IMR-90 (cell line): ENCODE data around the gene ABCB6.

Experiments used
- TF ChIP-seq, protein P1 (sequence below): conservative IDR thresholded peaks from 2 replicates; pipeline ENCODE4 v1.5.1; 2012; ENCODE audit warnings: mild to moderate bottlenecking, low read depth, low read length, improper control_type of control experiment
- TF ChIP-seq, protein P2 (sequence below): fragments of 150-350 bp; IDR thresholded peaks from 2 replicates; pipeline ENCODE4 v1.6.1; 2016; ENCODE audit warnings: low read depth, mild to moderate bottlenecking, low read length, moderate library complexity, borderline replicate concordance

DNA sequence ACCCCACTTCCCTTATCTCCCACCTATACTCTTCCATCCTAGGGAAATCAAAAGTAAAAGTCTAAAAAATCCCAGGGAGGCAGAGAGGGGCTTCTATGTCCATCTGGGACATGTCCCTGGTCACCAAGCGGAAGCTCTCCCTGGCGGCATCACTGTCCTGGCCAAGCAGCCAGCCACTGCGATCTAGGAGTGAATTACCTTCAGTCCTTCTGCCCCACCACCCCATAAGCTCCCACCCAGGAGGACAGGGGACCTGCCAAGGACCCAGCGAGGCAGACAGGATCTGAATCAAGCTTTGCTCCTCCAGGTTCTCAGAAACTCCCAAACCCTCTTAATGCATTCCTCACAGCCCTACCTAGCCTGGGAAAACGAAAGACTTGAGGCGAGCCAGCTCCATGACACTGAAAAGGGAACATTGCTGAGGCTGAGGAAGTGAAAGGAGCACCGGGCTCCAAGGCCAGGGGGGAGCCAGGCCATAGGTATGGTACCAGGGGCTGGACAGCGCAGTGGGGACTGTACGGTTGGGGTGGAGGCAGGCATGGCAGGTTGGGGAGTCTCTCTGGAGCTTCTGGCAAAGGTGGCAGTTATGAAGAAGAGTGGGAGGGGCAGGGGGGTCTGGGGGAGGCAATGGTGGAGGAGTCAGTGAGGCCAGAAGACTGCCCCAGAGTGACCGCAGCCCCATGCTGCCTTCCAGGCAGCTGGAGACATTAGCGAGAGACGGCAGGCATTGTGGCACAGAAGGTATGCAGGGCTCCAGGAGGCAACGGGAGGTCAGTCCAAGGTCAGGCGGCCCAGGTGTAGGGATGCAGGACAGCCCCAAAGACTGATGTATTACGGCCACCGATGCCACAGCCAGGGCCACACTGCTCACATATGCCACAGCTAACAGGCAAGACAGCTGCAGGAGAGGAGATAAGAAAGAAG is 46.3 kb downstream of the ABCB6 start:
- TF ChIP-seq, protein P1, sequence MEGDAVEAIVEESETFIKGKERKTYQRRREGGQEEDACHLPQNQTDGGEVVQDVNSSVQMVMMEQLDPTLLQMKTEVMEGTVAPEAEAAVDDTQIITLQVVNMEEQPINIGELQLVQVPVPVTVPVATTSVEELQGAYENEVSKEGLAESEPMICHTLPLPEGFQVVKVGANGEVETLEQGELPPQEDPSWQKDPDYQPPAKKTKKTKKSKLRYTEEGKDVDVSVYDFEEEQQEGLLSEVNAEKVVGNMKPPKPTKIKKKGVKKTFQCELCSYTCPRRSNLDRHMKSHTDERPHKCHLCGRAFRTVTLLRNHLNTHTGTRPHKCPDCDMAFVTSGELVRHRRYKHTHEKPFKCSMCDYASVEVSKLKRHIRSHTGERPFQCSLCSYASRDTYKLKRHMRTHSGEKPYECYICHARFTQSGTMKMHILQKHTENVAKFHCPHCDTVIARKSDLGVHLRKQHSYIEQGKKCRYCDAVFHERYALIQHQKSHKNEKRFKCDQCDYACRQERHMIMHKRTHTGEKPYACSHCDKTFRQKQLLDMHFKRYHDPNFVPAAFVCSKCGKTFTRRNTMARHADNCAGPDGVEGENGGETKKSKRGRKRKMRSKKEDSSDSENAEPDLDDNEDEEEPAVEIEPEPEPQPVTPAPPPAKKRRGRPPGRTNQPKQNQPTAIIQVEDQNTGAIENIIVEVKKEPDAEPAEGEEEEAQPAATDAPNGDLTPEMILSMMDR: no peak
- TF ChIP-seq, protein P2, sequence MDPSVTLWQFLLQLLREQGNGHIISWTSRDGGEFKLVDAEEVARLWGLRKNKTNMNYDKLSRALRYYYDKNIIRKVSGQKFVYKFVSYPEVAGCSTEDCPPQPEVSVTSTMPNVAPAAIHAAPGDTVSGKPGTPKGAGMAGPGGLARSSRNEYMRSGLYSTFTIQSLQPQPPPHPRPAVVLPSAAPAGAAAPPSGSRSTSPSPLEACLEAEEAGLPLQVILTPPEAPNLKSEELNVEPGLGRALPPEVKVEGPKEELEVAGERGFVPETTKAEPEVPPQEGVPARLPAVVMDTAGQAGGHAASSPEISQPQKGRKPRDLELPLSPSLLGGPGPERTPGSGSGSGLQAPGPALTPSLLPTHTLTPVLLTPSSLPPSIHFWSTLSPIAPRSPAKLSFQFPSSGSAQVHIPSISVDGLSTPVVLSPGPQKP: no peak
